GM18526 (cell line): Measurements from ENCODE around the gene CDKN1A.

ENCODE experiments used
- POLR2A ChIP-seq: IDR thresholded peaks from 3 replicates; pipeline ENCODE4 v1.6.1; 2011; ENCODE audit not compliant: insufficient read length; ENCODE audit errors: extremely low read depth

CDKN1A gene

DNA sequence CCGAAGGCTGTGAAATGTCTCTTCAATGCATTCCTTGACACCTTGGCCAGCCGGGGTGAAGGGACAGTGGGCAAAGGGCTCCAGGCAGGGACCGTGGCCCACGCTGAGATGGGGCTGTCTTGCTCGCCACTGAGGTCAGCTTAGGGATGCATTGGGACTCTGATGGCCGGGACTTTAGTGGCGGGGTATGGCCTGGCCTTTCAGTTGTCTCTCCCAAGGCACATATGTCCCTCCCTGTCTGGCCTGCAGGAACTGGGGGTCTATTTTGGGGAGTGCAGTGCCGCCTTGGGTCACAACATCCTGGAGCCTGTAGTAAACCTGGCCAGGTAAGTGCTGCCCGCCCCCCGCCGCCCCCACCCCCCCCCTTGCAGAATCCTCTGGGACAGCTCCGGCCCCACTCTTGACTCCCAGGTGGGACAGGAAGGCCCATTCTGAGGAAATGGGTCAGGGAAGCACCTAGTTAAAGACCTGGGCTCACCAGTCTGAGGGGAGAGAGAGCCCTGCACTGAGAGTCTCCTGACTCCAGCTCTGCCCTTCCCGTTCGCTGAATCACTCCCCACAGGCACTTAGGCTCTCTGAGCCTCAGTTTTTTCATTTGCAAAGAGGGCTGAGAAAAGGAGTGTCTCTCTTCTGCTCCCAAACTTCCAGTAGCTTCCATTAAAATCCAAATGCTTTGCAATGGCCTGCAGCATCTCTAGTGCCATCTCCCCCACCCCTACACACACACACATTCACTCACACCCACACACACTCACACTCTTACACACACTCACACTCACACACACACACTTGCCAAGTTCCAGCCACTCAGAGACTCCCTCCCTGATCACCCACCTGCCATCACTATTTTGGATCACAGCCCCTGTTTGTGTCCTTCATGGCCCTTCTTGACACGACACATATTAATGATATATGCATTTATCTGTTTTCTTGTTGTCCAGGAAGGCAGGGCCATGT lies 52.2 kb downstream of the CDKN1A start:
- no peak for TF ChIP-seq POLR2A

DNA sequence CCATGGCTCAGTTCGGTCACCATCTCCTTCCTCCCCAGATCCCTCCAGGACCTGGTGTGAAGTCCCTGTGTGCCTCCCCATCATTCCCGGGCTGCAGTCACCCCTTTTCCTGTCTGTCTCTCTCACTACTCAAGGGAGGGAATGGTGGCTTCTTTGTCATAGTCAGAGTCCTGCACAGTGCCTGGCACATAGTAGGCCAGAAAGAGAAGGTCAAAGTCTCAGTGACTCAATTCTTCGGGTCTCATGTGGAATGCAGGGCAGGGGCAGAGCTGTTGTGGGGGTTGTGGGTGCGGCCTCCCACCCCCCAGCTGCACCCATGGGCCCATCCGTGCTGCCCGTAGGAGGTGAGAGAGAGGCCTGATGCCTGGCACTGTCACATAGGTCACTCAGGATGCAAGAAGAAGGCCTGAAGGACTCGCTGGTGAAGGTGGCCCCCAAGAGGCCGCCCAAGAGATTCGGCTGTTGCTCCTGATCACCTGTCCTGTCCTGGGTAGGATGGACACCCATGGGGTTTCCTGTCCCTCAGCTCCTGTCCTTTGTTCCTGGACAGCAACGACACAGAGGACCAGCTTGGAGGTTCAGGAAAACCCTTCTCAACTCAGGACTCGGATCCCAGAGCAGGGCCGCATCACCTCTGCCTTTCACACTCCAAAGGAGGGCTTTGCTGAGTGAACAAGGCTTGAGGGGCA lies 53.3 kb downstream of the CDKN1A start:
- no peak for TF ChIP-seq POLR2A

GRCh38 chr6:36733300-36733699 lies 54.8 kb downstream of the CDKN1A start:
- no peak for TF ChIP-seq POLR2A

GRCh38 chr6:36734486-36735060 lies 56.1 kb downstream of the CDKN1A start:
- TF ChIP-seq POLR2A: no peak

DNA sequence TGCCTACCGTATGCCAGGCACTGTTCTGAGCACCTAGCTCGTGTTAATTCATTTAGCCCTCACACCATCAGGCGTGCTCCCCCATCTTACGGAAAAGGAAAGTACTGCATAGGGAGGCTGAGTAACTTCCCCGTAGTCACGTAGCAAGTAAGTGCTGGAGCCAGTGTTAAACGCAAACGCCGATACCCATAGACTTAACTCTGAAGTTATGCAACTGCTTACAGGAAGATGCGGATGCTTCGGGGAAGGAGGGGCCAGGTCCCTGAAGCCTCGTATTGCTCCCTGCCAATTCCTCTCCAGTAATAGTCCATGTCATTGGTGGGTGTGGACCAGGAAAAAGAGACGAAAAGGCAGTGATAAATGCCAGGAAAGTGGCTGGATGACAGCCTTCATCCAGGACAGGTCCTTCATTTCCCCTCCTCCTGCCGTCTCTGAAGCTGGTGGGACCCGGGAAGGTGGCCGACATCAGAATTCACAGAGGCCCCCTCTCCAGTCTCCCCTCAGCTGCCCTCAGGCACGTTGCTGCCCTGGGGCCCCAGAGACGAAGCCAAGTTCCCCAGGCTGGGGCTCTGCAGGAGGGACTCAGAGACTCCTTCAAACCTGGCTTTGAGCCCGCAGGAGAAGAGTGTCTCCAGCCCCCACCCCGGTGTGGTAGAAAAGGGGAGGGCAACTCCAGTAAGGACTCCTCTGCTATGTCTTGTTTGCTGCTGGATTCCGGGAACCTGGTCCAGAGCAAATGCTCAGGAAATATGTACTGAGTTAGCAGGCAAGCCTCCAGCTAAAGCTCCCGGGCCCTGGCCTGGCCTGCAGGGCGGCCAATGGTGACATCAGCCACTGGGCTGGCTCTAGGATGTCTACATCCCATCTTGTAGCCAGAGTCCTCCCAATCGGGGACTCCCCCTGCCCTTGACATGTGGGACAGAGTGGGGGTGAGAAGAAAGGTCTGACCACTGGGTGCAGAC lies 56.9 kb downstream of the CDKN1A start:
- TF ChIP-seq POLR2A: no peak
